HG03045 (cell line): ENCODE results near the gene ICA1.
"Not testable (repeated sequence)": the region's sequence is repeated elsewhere in the genome, so short reads cannot be mapped to it uniquely, and the experiment has no call there.

Source experiments
- ATAC-seq: cut with Tn5 transposase; IDR thresholded peaks from one replicate; pipeline ENCODE4 v1.9.1; 2021; ENCODE audit warnings: mild to moderate bottlenecking, moderate library complexity; ENCODE audit not compliant: unreplicated experiment

Gene ICA1

GRCh38 chr7:8261711-8262695 is at the start of gene ICA1:
Gene ICA1 (minus strand): TSS chr7:8262167. CDS start chr7:8235926, 26,241 bp downstream.
- ATAC-seq: peak; percentile 65

GRCh38 chr7:8310876-8311275 is 48.9 kb upstream of the ICA1 start:
- ATAC-seq: no peak

- ATAC-seq: no peak
These were observed 43.8 kb upstream of the ICA1 start for GRCh38 chr7:8305625-8306388.

- no peak for ATAC-seq
These were observed 43.1 kb upstream of the ICA1 start for GRCh38 chr7:8305104-8305503.

- no peak for ATAC-seq
These were observed 42.0 kb upstream of the ICA1 start for GRCh38 chr7:8303904-8304528.

GRCh38 chr7:8297023-8297422 is 35.1 kb upstream of the ICA1 start:
- not testable (repeated sequence) for ATAC-seq

GRCh38 chr7:8296362-8296659 is 34.3 kb upstream of the ICA1 start:
- ATAC-seq: no peak

- peak; percentile 77 for ATAC-seq
These were observed 33.8 kb upstream of the ICA1 start for GRCh38 chr7:8295638-8296361.

GRCh38 chr7:8291397-8292141 is 29.6 kb upstream of the ICA1 start:
- no peak for ATAC-seq

- ATAC-seq: no peak
These were observed 28.8 kb upstream of the ICA1 start for GRCh38 chr7:8290645-8291308.

- ATAC-seq: no peak
These were observed 24.2 kb upstream of the ICA1 start for GRCh38 chr7:8286118-8286517.

- no peak for ATAC-seq
These were observed 23.2 kb upstream of the ICA1 start for GRCh38 chr7:8285155-8285554.

GRCh38 chr7:8284606-8285005 is 22.6 kb upstream of the ICA1 start:
- no peak for ATAC-seq

- ATAC-seq: no peak
These were observed 22.0 kb upstream of the ICA1 start for GRCh38 chr7:8283968-8284367.

- no peak for ATAC-seq
These were observed 20.9 kb upstream of the ICA1 start for GRCh38 chr7:8282871-8283270.

- no peak for ATAC-seq
These were observed 20.2 kb upstream of the ICA1 start for GRCh38 chr7:8282162-8282561.

GRCh38 chr7:8278183-8278582 is 16.2 kb upstream of the ICA1 start:
- no peak for ATAC-seq

GRCh38 chr7:8277394-8277982 is 15.5 kb upstream of the ICA1 start:
- no peak for ATAC-seq

- no peak for ATAC-seq
These were observed 12.6 kb upstream of the ICA1 start for GRCh38 chr7:8274589-8274988.
